Colonic mucosa (tissue), 4 donors: Measurements from ENCODE around the gene HEATR9. TPM values are rescaled to one million over a fixed set of nuclear protein-coding genes. Genes with fewer than 3 reads are reported as not detected.

Source experiments
- DNase-seq: peaks from one replicate; pipeline ENCODE4 v3.0.0-alpha.2; 2020
- H3K27ac ChIP-seq: fragments of 200-600 bp; one replicate; pipeline ENCODE4 v1.8.0; 2021
- H3K27me3 ChIP-seq: fragments of 200-600 bp; one replicate; pipeline ENCODE4 v1.8.0; 2021
- H3K36me3 ChIP-seq: fragments of 200-600 bp; one replicate; pipeline ENCODE4 v1.8.0; 2021
- H3K4me1 ChIP-seq: fragments of 200-600 bp; one replicate; pipeline ENCODE4 v1.8.0; 2021; ENCODE audit warnings: mild to moderate bottlenecking
- H3K4me3 ChIP-seq: fragments of 200-600 bp; one replicate; pipeline ENCODE4 v1.8.0; 2021
- H3K9ac ChIP-seq, 2 donors: one replicate each; pipeline ENCODE4 v1.7.0; 2013; ENCODE audit warnings: control low read depth in 2 of 2, low read depth in 2 of 2, low read length in 2 of 2
- H3K9me3 ChIP-seq: fragments of 200-600 bp; one replicate; pipeline ENCODE4 v1.8.0; 2021
- intact Hi-C: fragments of 100-400 bp; cut with DNase I; formaldehyde crosslinking; loops from one replicate; pipeline ENCODE4 v1.14.1; 2022
- total RNA-seq, 2 donors: library from RNA; stranded (reverse); fragmentation: NEBNext Ultra II Directional in 1 of 2; extraction: Animal tissue kit (Norgen Biotek cat#: 25700) in 1 of 2; gene quantifications; one replicate each; pipeline ENCODE4 v1.2.1, GENCODE V29; 2021
- TF ChIP-seq, protein P1 (sequence below): fragments of 200-600 bp; IDR thresholded peaks from one replicate; pipeline ENCODE4 v1.8.0; 2022; ENCODE audit warnings: antibody characterized with exemption, mild to moderate bottlenecking
- donor health status: healthy.
- donor health status: DM: no; HTN: no; CAD: no.
- donor health status: DM: no; HTN: no; CAD: no.

The HEATR9 gene
- total RNA-seq, 2 donors from 2014 or later, result not detected

DNA sequence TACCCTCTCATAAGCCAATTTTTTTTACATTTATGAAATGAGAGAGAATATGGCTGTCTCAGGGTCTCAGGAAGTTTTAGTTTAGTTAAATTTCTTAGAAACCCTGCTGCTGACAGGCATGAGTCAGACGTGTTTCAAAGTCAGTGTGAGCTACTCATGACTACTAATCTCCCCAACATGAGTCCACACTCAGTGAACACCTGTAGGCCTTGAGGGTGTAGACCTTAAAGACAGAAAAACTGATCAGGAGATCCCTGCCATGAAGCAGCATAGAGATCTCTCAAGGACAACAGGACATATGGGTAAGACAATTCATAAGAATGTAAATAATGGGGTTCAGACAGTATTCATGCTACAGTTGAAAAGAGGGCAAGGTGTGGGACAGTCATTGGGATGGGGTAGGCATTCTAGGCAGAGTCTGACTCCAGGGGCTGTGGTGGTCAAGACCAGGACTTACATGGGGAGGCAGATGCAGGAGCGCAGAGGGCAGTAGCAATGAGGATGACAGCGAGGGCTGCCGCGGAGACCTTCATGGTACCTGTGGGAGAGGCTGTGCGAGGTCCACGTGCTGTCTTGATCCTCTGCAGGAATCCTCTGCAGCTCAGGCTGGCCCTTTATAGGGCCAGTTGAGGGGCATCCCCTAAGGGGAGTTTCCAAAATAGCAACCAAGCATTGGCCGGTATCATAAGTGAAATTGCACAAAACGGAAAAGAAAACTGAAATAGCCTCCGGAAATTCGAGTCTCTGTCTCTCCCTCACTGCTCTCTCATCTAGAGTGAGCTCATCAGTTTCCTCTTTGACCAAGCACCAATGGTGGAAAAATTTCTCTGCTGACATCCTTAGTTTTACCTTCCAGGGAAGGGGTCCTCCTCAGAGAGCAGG, 11.3 kb upstream of the HEATR9 start, which contains the start of gene CCL5:
CCL5 (minus strand) TSS at position 588 of the 882 bp plus-strand sequence.
- H3K4me3 ChIP-seq, result no peak within 1 kb of the TSS
- no peak within 1 kb of the TSS for H3K27ac ChIP-seq
- no peak for DNase-seq

DNA sequence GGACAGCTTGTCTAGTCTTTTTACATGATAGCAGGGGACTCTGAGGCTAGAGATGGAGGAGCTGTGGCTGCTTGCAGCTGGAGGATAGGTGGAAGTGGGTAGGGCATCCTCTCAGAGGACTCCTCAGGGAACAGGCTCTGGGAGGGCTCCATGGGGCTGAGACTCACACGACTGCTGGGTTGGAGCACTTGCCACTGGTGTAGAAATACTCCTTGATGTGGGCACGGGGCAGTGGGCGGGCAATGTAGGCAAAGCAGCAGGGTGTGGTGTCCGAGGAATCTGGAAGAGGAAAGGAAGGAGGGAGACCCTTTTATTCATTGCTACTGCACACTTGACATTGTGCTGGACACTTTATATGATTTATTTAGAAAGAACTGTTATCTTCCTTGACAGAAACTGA, 9.7 kb upstream of the HEATR9 start:
- TF ChIP-seq, protein P1, sequence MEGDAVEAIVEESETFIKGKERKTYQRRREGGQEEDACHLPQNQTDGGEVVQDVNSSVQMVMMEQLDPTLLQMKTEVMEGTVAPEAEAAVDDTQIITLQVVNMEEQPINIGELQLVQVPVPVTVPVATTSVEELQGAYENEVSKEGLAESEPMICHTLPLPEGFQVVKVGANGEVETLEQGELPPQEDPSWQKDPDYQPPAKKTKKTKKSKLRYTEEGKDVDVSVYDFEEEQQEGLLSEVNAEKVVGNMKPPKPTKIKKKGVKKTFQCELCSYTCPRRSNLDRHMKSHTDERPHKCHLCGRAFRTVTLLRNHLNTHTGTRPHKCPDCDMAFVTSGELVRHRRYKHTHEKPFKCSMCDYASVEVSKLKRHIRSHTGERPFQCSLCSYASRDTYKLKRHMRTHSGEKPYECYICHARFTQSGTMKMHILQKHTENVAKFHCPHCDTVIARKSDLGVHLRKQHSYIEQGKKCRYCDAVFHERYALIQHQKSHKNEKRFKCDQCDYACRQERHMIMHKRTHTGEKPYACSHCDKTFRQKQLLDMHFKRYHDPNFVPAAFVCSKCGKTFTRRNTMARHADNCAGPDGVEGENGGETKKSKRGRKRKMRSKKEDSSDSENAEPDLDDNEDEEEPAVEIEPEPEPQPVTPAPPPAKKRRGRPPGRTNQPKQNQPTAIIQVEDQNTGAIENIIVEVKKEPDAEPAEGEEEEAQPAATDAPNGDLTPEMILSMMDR, result no peak
- H3K9me3 ChIP-seq, result no peaks in the 10 kb centered on the region
- H3K4me1 ChIP-seq, result no peaks in the 10 kb centered on the region
- H3K36me3 ChIP-seq, result no peaks in the 10 kb centered on the region
- DNase-seq, result no peak
- no peaks in the 10 kb centered on the region for H3K27me3 ChIP-seq
- no peak overlapping the region for H3K27ac ChIP-seq
- no peak overlapping the region for H3K4me3 ChIP-seq
- H3K9ac ChIP-seq, result no peak overlapping the region
- intact Hi-C loops, result no loop called here

More for the DNA sequence above, 11.3 kb upstream of the HEATR9 start, which contains the start of gene CCL5:
- TF ChIP-seq, protein P1, result no peak
- Histone ChIP-seq H3K36me3 (no peaks in the 10 kb centered on the region), H3K9ac (no peak within 1 kb of the TSS), H3K27me3 (no peaks in the 10 kb centered on the region), H3K4me1 (no peaks in the 10 kb centered on the region), H3K9me3 (no peaks in the 10 kb centered on the region)
- intact Hi-C loops, result no loop called here

DNA sequence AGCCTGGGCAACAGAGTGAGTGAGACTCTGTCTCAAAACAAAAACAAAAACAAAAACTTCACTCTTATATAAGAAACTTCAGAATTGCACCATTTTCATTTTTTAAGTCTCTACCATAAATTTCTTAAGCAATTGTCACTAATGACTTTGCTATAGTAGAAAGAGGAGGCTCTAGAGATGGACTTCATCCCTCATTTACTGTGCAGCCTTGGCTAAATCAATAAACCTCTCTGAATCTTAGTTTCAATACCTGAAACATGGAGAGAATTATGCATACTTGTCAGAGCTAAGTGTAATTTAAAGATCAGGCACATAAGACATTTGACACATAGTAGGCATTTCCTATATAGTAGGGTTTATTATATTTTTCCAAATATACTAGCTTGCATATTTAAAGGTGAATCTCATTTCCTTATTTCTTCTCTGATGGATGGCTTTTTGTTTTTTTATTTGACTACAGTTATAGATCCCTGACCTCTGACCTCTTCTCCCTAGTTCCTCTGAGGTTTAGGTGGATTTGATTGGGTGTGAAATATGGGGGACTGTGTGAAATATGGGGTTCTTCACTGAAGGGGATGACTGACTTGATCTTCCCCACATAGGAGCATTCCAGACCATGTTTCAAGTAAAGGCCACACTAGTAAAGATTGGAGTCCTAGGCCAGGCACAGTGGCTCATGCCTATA, 8.8 kb upstream of the HEATR9 start:
- no peaks in the 10 kb centered on the region for H3K36me3 ChIP-seq
- TF ChIP-seq, protein P1, result no peak
- no peak overlapping the region for H3K9ac ChIP-seq
- no peak for DNase-seq
- H3K4me1 ChIP-seq, result no peaks in the 10 kb centered on the region
- intact Hi-C loops, result no loop called here
- H3K27ac ChIP-seq, result no peak overlapping the region
- H3K9me3 ChIP-seq, result no peaks in the 10 kb centered on the region
- H3K27me3 ChIP-seq, result no peaks in the 10 kb centered on the region
- no peak overlapping the region for H3K4me3 ChIP-seq

DNA sequence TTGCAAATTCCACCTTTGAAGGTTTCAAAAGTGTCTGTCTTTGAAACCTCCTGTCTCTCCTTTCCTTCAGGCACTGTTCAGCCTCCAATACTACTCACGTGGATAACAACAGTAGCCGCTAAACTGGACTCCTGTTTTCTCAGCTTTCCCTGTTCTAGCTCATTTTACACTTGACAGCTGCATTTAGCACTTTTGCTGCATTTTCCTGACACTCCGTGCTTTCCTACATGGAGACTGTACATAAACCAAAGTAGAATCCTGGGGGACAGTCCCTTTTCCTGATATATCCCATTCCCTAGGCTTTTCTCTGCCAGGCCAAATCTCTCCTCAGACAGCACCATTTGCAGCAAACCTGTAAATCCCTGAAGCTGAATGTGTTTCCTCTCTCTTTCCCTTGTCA, 7.8 kb upstream of the HEATR9 start:
- H3K27me3 ChIP-seq, result no peaks in the 10 kb centered on the region
- intact Hi-C loops, result no loop called here
- no peaks in the 10 kb centered on the region for H3K4me1 ChIP-seq
- no peak overlapping the region for H3K27ac ChIP-seq
- no peak overlapping the region for H3K9ac ChIP-seq
- H3K4me3 ChIP-seq, result no peak overlapping the region
- no peaks in the 10 kb centered on the region for H3K36me3 ChIP-seq
- no peak for DNase-seq
- H3K9me3 ChIP-seq, result no peaks in the 10 kb centered on the region
- TF ChIP-seq, protein P1, result no peak

DNA sequence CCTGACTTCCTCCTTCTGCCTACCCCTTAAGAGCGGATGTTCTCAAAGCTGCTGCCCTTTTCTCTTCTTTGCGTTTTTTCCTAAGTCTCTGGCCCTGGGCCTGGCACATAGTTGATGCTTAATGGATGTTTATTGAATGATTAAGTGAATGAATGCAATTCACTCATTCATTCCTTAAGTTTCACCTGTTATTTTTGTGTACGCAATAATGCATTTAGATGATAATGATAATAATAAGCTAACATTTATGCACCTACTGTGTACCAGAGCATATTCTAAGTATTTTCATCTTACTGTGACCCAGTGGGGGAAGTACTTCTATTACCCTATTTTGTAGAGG, 7.1 kb upstream of the HEATR9 start:
- TF ChIP-seq, protein P1, result no peak
- Histone ChIP-seq H3K9ac (no peak overlapping the region), H3K9me3 (no peaks in the 10 kb centered on the region), H3K27me3 (no peaks in the 10 kb centered on the region), H3K27ac (no peak overlapping the region), H3K4me3 (no peak overlapping the region), H3K36me3 (no peaks in the 10 kb centered on the region), H3K4me1 (no peaks in the 10 kb centered on the region)
- no peak for DNase-seq
- intact Hi-C loops, result no loop called here
